ENCODE measurements around the gene SIDT2.

The SIDT2 gene

GRCh38 chr11:117189941-117190544 lies 11.5 kb downstream of the SIDT2 start:
- DNase-seq, result no peak

DNA sequence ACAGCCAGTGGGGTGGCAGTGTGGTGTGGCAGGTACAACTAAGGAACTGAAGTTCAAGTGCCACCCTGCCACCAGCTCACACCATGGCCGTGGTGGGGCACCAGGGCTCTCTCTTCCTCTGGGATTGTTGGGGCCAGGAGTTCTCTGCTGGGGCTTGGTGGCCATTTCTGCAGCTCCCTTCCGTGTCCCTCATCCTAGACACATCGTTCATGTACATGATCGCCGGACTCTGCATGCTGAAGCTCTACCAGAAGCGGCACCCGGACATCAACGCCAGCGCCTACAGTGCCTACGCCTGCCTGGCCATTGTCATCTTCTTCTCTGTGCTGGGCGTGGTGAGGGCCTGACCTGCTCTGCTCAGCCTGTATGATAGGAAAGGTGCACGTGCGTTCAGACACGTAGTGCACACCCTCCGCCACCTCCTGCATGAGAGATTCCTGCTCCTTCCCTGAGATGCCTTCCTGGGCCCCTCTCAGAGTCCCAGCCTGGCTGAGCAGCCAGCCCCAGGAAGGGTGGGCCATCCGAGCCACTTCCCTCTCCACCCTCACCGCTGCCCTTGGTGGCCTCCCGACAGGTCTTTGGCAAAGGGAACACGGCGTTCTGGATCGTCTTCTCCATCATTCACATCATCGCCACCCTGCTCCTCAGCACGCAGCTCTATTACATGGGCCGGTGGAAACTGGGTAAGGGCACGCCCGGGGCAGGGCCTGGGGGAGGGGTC lies 13.3 kb downstream of the SIDT2 start:
- no peak for DNase-seq

GRCh38 chr11:117192401-117192875 lies 13.9 kb downstream of the SIDT2 start:
- DNase-seq, result no peak

DNA sequence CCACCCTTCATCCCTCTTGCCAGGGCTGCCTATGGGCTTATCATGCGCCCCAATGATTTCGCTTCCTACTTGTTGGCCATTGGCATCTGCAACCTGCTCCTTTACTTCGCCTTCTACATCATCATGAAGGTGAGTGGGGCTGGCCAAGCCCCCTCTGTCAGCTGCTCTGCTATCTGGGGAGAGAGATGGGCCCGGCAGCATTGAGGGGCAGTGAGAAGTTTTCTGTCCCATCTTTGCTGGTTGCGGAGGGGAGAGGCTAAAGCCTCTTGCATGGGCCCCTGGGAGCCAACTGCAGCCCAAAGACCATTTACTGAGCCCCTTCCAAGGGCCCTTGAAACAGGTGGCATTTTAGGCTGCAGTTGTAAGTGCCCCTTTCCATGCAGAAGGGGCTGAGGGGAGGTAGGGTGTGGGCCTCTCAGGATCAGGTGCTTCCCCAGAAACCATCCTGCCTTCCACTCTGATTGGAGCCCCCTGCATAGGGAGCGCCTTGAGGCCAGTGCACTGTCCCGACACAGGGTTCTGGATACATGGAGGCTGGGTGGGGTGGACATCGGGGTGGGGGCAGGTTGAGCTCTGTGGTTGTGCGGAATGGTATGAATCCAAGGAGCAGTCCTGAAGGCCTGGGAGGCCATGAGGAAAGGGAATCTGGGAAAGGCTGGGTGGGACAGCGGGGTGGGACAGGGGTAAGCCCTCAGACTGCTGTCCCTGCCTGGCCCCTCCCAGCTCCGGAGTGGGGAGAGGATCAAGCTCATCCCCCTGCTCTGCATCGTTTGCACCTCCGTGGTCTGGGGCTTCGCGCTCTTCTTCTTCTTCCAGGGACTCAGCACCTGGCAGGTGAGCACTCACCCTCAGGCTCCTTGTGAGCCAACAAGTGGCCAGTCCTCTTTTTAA lies 14.8 kb downstream of the SIDT2 start:
- no peak for DNase-seq

GRCh38 chr11:117194267-117194666 lies 15.7 kb downstream of the SIDT2 start:
- no peak for DNase-seq

DNA sequence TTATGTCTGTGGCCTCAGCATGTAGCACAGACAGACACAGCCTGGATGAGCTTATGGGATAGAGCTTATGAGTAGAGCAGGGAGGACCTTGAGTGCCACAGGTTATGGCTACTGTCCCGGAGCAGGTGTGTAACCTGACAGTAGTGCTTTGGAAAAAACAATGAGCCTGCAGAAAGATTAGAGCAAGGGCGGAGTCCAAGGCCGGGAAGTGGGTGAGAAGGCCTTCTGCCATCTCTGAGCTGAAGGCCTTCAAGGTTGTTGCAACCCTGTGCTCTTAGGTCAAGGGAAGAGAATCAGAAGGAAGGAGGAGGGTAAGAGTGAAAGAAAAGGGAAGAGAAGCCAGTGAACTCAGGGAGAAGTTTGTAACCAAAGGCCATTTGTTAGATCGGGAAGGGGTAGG lies 16.7 kb downstream of the SIDT2 start:
- peak in 1 of 2 donors; percentile 60 for DNase-seq

DNA sequence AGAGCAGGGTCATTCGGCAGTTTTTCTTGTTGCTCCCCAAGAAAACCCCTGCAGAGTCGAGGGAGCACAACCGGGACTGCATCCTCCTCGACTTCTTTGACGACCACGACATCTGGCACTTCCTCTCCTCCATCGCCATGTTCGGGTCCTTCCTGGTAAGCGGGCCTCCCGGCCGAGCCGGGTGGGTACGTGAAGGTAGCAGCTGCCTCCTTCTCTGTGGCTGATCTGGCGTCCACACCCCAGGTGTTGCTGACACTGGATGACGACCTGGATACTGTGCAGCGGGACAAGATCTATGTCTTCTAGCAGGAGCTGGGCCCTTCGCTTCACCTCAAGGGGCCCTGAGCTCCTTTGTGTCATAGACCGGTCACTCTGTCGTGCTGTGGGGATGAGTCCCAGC lies 17.2 kb downstream of the SIDT2 start:
- no peak for DNase-seq

GRCh38 chr11:117197006-117197405 lies 18.5 kb downstream of the SIDT2 start:
- DNase-seq, result no peak

GRCh38 chr11:117197516-117198456 lies 19.2 kb downstream of the SIDT2 start:
- DNase-seq, result no peak

DNA sequence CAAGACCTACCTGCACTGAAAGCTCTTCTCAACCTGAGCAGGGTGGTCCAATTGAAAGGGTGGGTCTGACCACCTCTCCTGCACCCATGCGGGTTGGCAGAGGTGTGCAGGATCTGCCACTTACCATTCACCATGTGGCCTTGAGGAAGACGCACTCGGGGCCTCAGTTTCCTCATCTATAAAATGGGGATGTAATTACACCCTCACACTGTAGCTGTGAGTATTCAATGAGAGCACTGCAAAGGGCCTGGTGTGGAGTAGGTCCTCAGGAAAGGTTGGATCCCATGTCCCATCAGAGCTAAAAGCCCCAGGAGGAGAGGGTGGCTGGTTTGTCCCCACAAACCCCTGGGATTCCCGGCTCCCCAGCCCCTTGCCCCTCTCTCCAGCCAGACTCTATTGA lies 20.1 kb downstream of the SIDT2 start:
- no peak for DNase-seq

GRCh38 chr11:117199053-117199915 lies 20.7 kb downstream of the SIDT2 start, which contains the start of gene TAGLN:
TSS of gene TAGLN (plus strand) at chr11:117199370. CDS start at chr11:117203014, 3,644 bp downstream.
- no peak for DNase-seq

GRCh38 chr11:117199916-117200812 lies 21.6 kb downstream of the SIDT2 start:
- DNase-seq, result no peak

DNA sequence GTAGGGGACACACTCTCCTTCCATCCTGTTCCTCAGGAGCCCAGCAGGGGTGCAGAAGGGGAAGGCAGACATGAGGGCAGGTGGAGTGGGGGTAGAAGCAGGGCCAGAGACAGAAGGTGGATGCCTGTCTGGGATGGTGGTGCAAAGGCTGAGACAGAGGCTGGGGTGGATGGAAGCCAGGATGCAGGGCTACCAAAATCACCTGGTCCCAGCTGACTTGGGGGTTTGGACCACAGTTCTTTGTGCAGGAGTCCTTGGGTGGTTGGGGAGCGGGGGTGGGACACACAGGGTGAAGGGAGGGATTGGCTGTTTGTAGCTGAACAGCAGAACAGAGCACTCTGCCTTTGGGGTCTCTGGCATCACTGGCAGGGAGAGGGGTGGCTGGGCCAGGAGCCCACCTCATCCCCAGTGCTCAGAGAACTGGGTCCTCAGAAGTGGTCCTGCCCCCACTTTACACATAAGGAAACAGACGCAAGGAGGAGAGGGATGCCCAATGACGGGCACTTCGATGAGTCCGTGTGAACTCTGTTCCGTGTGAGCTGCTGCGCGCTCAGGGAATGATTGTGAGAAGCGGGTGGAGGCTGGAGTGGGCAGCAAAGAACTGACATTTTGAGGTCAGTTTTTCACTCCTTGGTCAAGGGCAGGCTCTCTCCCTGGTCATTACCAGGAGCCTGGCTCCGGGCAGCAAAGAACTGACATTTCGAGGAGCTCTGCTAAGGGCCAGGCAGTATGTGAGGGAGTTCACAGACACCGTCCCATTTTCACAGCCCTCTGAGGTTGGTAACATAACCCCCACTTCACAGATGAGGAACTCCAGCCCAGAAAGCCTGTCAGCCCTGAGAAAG lies 22.5 kb downstream of the SIDT2 start:
- DNase-seq, result no peak

DNA sequence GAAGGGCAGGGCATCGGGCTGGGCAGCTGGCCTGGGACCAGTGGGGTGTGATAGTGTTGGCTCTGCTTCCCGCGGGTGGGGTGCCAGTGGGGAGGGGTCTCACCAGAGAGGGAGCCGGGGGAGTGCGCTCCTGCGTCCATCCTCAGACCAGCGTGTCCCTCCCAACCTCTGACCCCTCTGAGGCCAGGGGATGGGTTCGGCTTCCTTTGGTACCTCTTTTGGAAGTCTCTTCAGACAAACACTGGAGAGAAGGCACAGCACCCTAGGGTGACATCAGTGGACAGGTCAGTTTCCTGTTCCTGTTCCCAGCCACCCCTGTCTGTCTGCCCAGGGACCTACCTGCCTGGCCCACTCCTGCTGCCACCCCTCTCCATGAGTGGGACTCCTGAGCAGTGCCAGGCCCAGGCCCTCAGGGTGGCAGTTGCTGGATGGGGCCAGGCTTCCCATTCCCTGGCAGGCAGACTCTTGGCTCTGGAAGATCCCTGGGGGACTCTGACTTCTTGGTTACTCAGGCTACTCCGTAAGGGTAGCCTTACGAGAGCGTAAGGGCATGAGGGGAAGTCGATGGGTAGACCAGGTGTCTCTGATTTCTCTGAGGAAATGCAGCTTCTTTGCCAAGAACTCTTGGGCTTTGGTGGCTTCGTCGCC lies 23.2 kb downstream of the SIDT2 start:
- DNase-seq, result no peak

DNA sequence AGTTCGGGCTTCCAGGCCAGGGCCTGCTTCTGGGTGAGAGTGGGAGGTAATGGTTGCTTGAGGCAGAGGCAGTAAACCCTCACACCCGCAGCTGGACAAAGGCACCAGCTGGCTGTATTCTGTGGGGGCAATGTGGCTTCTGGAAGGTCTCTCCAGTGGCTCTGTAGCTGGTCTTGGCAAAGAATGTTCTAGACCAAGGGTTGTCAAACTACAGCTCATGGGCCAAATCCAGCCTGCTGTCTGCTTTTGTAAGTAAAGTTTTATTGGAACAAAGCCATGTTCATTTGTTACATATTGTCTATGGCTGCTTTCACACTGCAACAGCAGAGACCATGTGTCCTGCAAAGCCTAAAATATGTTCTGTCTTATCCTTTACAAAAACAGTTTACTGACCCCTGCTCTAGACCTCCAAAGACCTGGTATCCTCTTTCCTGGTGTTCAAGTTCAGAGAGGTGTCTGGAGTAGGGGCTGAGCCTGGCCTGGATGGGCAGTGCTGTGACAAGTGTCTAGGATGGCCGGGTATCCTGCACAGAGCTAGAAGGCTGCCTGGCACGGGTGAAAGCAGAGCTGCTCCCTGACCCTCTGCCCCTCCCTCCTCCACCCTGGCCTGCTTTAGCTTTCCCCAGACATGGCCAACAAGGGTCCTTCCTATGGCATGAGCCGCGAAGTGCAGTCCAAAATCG lies 24.0 kb downstream of the SIDT2 start:
- no peak for DNase-seq

GRCh38 chr11:117203069-117203407 lies 24.5 kb downstream of the SIDT2 start:
- DNase-seq, result no peak

DNA sequence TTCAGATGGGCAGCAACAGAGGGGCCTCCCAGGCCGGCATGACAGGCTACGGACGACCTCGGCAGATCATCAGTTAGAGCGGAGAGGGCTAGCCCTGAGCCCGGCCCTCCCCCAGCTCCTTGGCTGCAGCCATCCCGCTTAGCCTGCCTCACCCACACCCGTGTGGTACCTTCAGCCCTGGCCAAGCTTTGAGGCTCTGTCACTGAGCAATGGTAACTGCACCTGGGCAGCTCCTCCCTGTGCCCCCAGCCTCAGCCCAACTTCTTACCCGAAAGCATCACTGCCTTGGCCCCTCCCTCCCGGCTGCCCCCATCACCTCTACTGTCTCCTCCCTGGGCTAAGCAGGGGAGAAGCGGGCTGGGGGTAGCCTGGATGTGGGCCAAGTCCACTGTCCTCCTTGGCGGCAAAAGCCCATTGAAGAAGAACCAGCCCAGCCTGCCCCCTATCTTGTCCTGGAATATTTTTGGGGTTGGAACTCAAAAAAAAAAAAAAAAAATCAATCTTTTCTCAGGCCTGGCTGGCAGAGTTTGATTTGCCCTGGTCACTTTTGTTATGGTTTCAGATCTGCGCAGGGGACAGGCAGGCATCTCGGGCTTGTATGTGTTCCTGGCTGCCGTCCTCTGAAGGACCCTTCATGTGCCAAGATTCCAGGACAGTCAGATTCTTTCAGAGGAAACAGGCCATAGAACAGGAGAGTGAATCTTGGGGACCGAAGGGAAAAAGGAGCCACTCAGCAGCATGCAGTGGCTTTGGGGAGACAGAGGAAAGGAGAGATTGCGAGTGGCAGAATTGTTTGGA lies 25.9 kb downstream of the SIDT2 start:
- no peak for DNase-seq
